Measurements from ENCODE around the gene DPEP1.

Gene DPEP1

DNA sequence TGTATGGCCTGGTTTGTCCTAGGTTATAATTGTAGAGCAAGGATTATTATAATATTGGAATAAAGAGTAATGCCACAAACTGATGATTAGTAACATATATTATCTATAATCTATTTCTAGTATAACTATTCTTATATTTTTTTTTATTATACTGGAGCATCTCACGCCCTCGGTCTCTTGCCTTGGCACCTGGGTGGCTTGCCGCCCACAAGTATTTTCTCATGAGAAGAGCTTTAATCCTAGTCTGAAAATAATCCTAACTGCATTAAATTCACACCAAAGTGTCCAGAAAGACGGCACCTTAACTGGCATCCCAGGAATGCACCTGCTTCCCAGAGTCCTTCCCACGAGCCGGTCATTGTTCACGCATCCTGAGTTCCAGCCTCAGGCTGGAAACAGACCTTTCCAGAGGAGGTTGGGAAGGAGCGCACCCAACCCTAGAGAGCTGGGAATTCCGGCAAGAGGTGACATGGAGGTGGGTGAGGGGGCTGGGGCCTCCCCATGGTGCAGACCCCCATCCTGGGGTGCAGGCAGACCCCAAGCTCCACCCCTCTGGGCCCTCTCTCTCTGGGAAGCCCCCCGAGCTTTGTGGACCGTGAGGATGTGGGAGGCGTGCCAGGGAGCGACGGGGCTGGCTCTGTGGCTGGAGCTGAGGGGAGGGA lies 28.1 kb downstream of the DPEP1 start:
- TF ChIP-seq, protein P1, sequence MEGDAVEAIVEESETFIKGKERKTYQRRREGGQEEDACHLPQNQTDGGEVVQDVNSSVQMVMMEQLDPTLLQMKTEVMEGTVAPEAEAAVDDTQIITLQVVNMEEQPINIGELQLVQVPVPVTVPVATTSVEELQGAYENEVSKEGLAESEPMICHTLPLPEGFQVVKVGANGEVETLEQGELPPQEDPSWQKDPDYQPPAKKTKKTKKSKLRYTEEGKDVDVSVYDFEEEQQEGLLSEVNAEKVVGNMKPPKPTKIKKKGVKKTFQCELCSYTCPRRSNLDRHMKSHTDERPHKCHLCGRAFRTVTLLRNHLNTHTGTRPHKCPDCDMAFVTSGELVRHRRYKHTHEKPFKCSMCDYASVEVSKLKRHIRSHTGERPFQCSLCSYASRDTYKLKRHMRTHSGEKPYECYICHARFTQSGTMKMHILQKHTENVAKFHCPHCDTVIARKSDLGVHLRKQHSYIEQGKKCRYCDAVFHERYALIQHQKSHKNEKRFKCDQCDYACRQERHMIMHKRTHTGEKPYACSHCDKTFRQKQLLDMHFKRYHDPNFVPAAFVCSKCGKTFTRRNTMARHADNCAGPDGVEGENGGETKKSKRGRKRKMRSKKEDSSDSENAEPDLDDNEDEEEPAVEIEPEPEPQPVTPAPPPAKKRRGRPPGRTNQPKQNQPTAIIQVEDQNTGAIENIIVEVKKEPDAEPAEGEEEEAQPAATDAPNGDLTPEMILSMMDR (conservative IDR thresholded peaks at IDR 0.05; ENCODE audit: control insufficient read depth, insufficient read depth, low read depth, low read length): no peak
- no peak for DNase-seq (ENCODE audit: low read depth)
- no peak overlapping the region for H3K4me3 ChIP-seq (ENCODE audit: control insufficient read depth, low read depth, low read length)

DNA sequence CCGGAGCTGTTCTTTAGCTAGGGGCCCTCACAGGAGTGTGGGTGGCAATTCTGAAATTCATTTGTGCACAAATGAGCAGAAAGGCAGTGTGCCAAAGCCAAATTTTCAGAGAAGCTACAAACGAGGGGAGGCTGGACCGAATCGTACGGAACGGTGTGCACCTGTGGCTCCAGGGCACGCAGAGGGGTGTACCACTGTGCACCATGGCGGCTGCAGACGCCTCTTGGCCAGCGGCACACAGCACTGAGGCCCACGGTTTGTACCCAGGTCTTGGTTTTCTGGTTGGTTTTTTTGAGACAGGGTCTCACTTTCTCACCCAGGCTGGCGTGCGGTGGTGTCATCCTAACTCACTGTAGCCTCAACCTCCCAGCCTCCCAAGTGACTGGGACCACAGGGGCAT lies 29.1 kb downstream of the DPEP1 start:
- TF ChIP-seq, protein P1 (conservative IDR thresholded peaks at IDR 0.05; ENCODE audit: control insufficient read depth, insufficient read depth, low read depth, low read length): no peak
- H3K4me3 ChIP-seq (ENCODE audit: control insufficient read depth, low read depth, low read length): no peak overlapping the region
- no peak for DNase-seq (ENCODE audit: low read depth)

DNA sequence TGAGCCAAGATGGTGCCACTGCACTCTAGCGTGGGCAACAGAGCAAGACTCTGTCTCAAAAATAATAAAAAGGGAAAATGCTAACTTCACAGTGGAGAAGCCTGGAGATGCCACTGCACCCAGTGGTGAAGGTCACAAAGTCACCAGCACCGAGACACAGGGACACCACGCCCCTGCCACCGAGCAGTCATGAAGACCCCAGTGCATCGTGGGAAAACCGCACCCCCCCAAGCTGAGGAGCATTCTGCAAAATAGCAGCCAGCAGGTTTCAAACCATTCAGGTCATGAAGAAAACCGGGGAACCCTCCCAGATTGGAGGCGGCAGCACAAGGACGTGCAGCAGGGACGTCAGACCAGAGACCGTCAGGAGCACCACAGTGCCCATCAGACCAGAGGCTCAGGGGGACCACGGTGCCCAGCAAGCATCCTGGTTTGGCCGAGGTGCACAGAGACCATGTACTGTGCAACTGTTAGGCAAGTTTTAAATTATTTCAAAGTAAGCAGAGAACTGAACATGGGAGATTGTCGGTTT lies 30.4 kb downstream of the DPEP1 start:
- no peak for DNase-seq (ENCODE audit: low read depth)

DNA sequence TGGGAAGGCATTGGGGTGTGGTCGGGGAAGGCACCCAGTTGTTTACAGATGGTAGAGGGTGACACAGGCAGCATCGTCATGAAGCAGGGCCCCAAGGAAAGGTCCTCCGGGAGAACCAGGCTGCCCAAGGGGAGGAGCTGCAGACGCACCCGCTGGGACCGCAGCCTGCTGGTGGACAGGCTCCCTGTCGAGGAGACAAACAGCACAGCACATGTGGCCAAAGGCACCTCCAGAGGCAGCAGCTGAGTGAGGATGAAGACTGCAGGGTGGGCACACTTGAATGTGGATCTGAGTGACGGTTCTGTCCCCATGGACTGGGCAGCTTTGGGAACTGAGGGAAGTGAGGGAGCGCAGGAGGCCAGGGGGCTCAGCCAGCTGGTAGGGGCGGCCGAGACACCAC lies 31.7 kb downstream of the DPEP1 start:
- TF ChIP-seq, protein P1 (conservative IDR thresholded peaks at IDR 0.05; ENCODE audit: control insufficient read depth, insufficient read depth, low read depth, low read length): no peak
- no peak overlapping the region for H3K4me3 ChIP-seq (ENCODE audit: control insufficient read depth, low read depth, low read length)
- DNase-seq (ENCODE audit: low read depth): no peak

More for the DNA sequence above, 30.4 kb downstream of the DPEP1 start:
- no peak overlapping the region for H3K4me3 ChIP-seq (ENCODE audit: control insufficient read depth, low read depth, low read length)
- TF ChIP-seq, protein P1 (conservative IDR thresholded peaks at IDR 0.05; ENCODE audit: control insufficient read depth, insufficient read depth, low read depth, low read length): no peak

DNA sequence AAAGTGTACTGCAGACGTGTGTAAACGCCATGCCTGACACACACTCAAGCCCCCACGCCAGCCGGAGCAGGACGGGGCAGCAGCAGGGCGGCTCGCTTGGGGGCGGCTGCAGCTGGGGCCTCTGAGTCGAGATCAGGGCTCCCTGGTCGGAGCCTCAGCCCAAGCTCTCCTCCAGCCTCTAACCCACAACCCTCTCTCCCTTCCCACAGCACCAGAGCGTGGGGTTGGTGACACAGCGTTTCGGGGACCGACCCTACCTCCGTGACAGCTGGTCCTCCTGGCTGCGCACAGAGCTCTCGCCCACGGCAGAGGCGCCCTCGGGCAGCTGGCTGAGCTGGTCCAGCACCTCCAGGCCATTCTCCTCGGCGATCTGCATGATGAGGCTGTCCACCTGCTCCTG lies 32.8 kb downstream of the DPEP1 start:
- TF ChIP-seq, protein P1 (conservative IDR thresholded peaks at IDR 0.05; ENCODE audit: control insufficient read depth, insufficient read depth, low read depth, low read length): no peak
- no peak overlapping the region for H3K4me3 ChIP-seq (ENCODE audit: control insufficient read depth, low read depth, low read length)
- no peak for DNase-seq (ENCODE audit: low read depth)

DNA sequence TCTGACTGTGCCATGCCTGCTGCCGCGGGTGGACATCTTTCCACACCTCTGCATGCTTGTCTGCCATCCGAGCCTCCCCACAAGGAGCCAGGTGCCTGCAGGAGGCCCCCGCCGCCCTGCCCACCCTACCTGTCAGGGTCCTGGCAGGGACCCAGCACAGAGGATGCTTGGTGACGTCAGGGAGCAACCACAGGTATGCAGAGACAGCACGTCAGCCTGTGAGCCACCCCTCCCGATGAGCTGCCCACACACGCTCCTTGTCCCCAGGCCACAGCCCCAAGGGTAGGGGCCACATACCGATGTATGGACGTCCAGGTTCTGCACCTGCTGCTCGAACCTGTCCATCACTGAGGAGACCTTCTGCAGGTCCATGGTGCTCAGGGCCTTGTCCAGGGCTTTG lies 33.5 kb downstream of the DPEP1 start:
- H3K4me3 ChIP-seq (ENCODE audit: control insufficient read depth, low read depth, low read length): no peak overlapping the region
- no peak for DNase-seq (ENCODE audit: low read depth)
- TF ChIP-seq, protein P1 (conservative IDR thresholded peaks at IDR 0.05; ENCODE audit: control insufficient read depth, insufficient read depth, low read depth, low read length): no peak
